GM12872 (cell line): ENCODE results near the gene TNNC1.

Experiments used
- CTCF ChIP-seq: IDR thresholded peaks from 3 replicates; pipeline ENCODE4 v1.5.1; 2011; ENCODE audit warnings: low read depth, mild to moderate bottlenecking, low read length, moderate library complexity; ENCODE audit not compliant: insufficient read depth

Gene TNNC1

GRCh38 chr3:52437326-52438103 is 16.3 kb downstream of the TNNC1 start:
- no peak for TF ChIP-seq CTCF

- no peak for TF ChIP-seq CTCF
Measured at GRCh38 chr3:52436500-52437149, 17.2 kb downstream of the TNNC1 start.

DNA sequence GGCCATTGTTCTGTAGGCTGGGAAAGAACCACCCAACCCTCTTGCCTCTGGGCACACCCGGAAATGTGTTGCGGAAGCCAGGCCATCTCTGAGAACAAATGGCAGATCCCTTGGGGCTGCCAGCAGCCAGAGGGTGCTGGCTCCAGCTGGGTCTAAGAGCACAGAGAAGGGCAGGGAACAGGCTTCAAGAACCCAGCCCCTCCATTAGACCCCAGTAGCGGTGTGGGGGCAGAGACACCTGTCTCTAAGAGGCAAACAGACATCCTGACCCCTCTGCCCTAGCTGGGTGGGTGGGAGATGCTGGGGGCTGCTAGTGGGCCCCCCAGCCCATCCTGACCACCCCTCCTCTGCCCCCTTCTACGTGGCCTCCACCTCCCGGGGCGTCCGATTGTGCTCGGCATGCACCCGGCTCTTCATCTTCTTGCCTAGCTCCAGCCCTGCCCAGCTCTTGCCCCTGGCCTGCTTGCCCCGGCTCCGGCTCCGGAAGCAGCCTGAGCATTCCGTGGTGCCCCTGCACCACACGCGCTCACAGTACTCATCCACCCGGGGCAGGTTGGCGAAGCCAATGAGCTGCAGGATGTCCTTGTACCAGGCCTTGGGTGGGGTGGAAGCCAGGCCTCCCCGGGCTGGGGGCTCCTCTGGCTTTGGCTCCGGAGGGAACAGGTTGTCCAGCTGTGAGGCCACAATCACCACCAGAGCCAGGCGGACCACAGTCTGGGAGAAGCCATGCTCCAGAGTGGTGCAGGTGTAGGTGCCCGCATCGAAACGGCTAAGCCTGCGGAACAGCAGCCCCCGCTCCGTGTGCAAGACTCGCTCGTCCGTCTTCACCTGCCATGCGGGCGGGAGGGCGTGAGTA is 18.4 kb downstream of the TNNC1 start:
- TF ChIP-seq CTCF, result no peak

- TF ChIP-seq CTCF, result no peak
Measured at GRCh38 chr3:52434491-52435115, 19.2 kb downstream of the TNNC1 start.

DNA sequence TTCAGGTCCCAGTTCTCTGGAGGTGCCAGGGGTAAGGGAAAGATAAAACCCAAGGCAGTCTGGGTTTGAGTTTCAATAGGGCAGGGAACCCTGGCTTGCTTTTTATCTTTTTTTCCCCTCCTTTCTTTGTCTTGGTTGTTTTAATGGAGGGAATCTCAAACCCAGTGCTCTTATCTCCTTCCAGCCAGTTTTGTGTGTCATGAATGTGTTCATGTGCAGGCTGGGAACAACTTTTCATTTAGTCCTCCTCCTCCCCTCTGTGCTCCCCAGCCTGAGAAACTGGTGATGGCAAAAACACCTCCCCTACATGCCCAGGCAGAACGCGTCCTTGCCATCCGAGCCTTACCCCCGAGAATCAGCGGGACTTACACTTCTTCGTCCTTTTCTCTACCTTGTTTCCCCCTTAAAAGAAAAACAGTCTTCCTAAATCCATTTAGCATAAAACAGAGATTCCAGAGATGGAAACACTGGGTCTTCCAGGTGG is 19.8 kb downstream of the TNNC1 start:
- TF ChIP-seq CTCF, result no peak

- TF ChIP-seq CTCF, result no peak
Measured at GRCh38 chr3:52433328-52433995, 20.4 kb downstream of the TNNC1 start.
